Right renal cortex interstitium (tissue), 3 donors: ENCODE results near the gene NPIPA2. TPM values are rescaled to one million over a fixed set of nuclear protein-coding genes. Genes with fewer than 3 reads are reported as not detected.
"Not testable (repeated sequence)": the region's sequence is repeated elsewhere in the genome, so short reads cannot be mapped to it uniquely, and the experiment has no call there.

Experiments used
- DNase-seq, 3 donors: peaks; one replicate each; pipeline ENCODE4 v3.0.0-alpha.2; 2013; ENCODE audit warnings: low read depth in 3 of 3, low spot score in 2 of 3
- polyA plus RNA-seq, 3 donors: library from polyadenylated mRNA; unstranded; fragments of 120-200 nt; gene quantifications; one replicate each; pipeline ENCODE4 v1.2.1, GENCODE V29; 2013; ENCODE audit not compliant: insufficient read length in 3 of 3

NPIPA2 gene
- 1 to 10 TPM in 2 of 3 donors, not detected in 1; 3.9 to 4.0 TPM for polyA plus RNA-seq

GRCh38 chr16:14742273-14743128, at the start of gene NPIPA2:
Gene NPIPA2, plus strand, starts transcription at chr16:14742533. Its CDS starts 5,533 bp downstream, at chr16:14748066.
- not testable (repeated sequence) for DNase-seq

- DNase-seq = not testable (repeated sequence)
Observed at GRCh38 chr16:14694129-14694528, 48.2 kb upstream of the NPIPA2 start, which contains the start of gene PLA2G10. Gene PLA2G10, minus strand, starts transcription at chr16:14694308. Its CDS starts 79 bp downstream, at chr16:14694229.

GRCh38 chr16:14701859-14702258, 40.5 kb upstream of the NPIPA2 start:
- DNase-seq = not testable (repeated sequence)

- not testable (repeated sequence) for DNase-seq
Observed at GRCh38 chr16:14702672-14703071, 39.7 kb upstream of the NPIPA2 start.

GRCh38 chr16:14703156-14704011, 38.9 kb upstream of the NPIPA2 start, which contains the start of gene NPIPA3:
Gene NPIPA3, plus strand, starts transcription at chr16:14703411. Its CDS starts 5,533 bp downstream, at chr16:14708944.
- DNase-seq = not testable (repeated sequence)

GRCh38 chr16:14733233-14733632, 9.1 kb upstream of the NPIPA2 start:
- DNase-seq = not testable (repeated sequence)

- DNase-seq = not testable (repeated sequence)
Observed at GRCh38 chr16:14740832-14741385, 1.4 kb upstream of the NPIPA2 start.

- not testable (repeated sequence) for DNase-seq
Observed at GRCh38 chr16:14741794-14742193, 539 bp upstream of the NPIPA2 start.

- DNase-seq = not testable (repeated sequence)
Observed at GRCh38 chr16:14773654-14774053, 31.3 kb downstream of the NPIPA2 start.

GRCh38 chr16:14775624-14776023, 33.3 kb downstream of the NPIPA2 start:
- DNase-seq = not testable (repeated sequence)

GRCh38 chr16:14776763-14777162, 34.4 kb downstream of the NPIPA2 start:
- not testable (repeated sequence) for DNase-seq

- not testable (repeated sequence) for DNase-seq
Observed at GRCh38 chr16:14779368-14779877, 37.1 kb downstream of the NPIPA2 start.

GRCh38 chr16:14786180-14786579, 43.8 kb downstream of the NPIPA2 start:
- DNase-seq = not testable (repeated sequence)

- not testable (repeated sequence) for DNase-seq
Observed at GRCh38 chr16:14789577-14789976, 47.2 kb downstream of the NPIPA2 start.

GRCh38 chr16:14790320-14790956, 48.1 kb downstream of the NPIPA2 start:
- DNase-seq = not testable (repeated sequence)

GRCh38 chr16:14792914-14793313, 50.6 kb downstream of the NPIPA2 start:
- DNase-seq = not testable (repeated sequence)

- not testable (repeated sequence) for DNase-seq
Observed at GRCh38 chr16:14797558-14797957, 55.2 kb downstream of the NPIPA2 start.

GRCh38 chr16:14803577-14803976, 61.2 kb downstream of the NPIPA2 start:
- DNase-seq = not testable (repeated sequence)

GRCh38 chr16:14807184-14807678, 64.9 kb downstream of the NPIPA2 start:
- DNase-seq = not testable (repeated sequence)

- not testable (repeated sequence) for DNase-seq
Observed at GRCh38 chr16:14813890-14814289, 71.6 kb downstream of the NPIPA2 start.
